B cell (primary cell): Measurements from ENCODE around the gene COX6A2. TPM values are rescaled to one million over a fixed set of nuclear protein-coding genes. Genes with fewer than 3 reads are reported as not detected.
A peak's percentile ranks its signal among the peaks of the same experiment; 100 is the strongest.

ENCODE experiments used
- ATAC-seq: fragments of 200-7000 bp; cut with Tn5 transposase; one replicate; pipeline ENCODE4 v1.10.0; 2021; ENCODE audit warnings: low read depth, mild to moderate bottlenecking, moderate number of reproducible peaks, moderate library complexity
- CTCF ChIA-PET: fragments of 350-600 bp; sonication (Branson Sonifier 250); formaldehyde crosslinking; loops from one replicate; lab custom pipeline; 2021; ENCODE audit warnings: antibody characterized with exemption, inconsistent platforms; lab: Charles Lee
- POLR2A ChIA-PET: fragments of 350-600 bp; sonication (Branson Sonifier 250); formaldehyde crosslinking; loops from one replicate; lab custom pipeline; 2021; ENCODE audit warnings: antibody characterized with exemption; lab: Charles Lee
- DNase-seq: peaks from one replicate; pipeline ENCODE4 v3.0.0; 2013
- H2AFZ ChIP-seq: 2 replicates; pipeline ENCODE4 v1.6.1; 2012; ENCODE audit warnings: mild to moderate bottlenecking, low read depth, low read length; ENCODE audit not compliant: insufficient read depth, poor library complexity, severe bottlenecking
- H3K27ac ChIP-seq, 2 donors: 1 replicate in 1 of 2; 2 replicates in 1 of 2; pipeline ENCODE4 v1.5.1; 2012 to 2013; ENCODE audit warnings: low read length in 2 of 2, mild to moderate bottlenecking in 2 of 2, moderate library complexity in 1 of 2
- H3K27me3 ChIP-seq, 4 experiments: fragments of 200-600 bp in 1 of 4; sonication (generic) in 1 of 4; replicated peaks in 1 of 4; 1 replicate in 2 of 4; 2 replicates in 2 of 4; pipeline versions ENCODE4 v1.6.1 to v1.7.0; 2013 to 2016; ENCODE audit warnings: low read length in 3 of 4, mild to moderate bottlenecking in 2 of 4, mixed read lengths in 1 of 4, moderate library complexity in 1 of 4; ENCODE audit not compliant: insufficient read depth in 4 of 4, control insufficient read depth in 3 of 4; ENCODE audit errors: control extremely low read depth in 1 of 4
- H3K36me3 ChIP-seq, 2 experiments: replicated peaks in 1 of 2; 1 replicate in 1 of 2; 2 replicates in 1 of 2; pipeline versions ENCODE4 v1.6.1 to v1.7.1; 2013; ENCODE audit warnings: low read length in 1 of 2; ENCODE audit not compliant: insufficient read depth in 2 of 2, control insufficient read depth in 1 of 2; ENCODE audit errors: control extremely low read depth in 1 of 2, extremely low read depth in 1 of 2
- H3K4me1 ChIP-seq, 2 donors: fragments of 200-600 bp in 1 of 2; sonication (generic) in 1 of 2; 1 replicate in 1 of 2; 2 replicates in 1 of 2; pipeline versions ENCODE4 v1.5.1 to v1.6.1; 2013 to 2017; ENCODE audit warnings: low read length in 2 of 2; ENCODE audit not compliant: control insufficient read depth in 2 of 2, insufficient read depth in 2 of 2
- H3K4me2 ChIP-seq: replicated peaks from 2 replicates; pipeline ENCODE3; 2012; ENCODE audit warnings: mild to moderate bottlenecking, low read depth, low read length; ENCODE audit not compliant: poor library complexity, severe bottlenecking
- H3K4me3 ChIP-seq, 5 experiments: fragments of 200-600 bp in 1 of 5; sonication (generic) in 1 of 5; 1 replicate in 3 of 5; 2 replicates in 2 of 5; pipeline versions ENCODE4 v1.5.1 to v1.7.0; 2011 to 2016; ENCODE audit warnings: low read length in 4 of 5, mild to moderate bottlenecking in 4 of 5, low read depth in 2 of 5, control low read depth in 1 of 5, moderate library complexity in 1 of 5; ENCODE audit not compliant: insufficient read depth in 1 of 5; ENCODE audit errors: control extremely low read depth in 1 of 5, extremely low read depth in 1 of 5
- H3K79me2 ChIP-seq: fragments of 200-600 bp; sonication (generic); one replicate; pipeline ENCODE4 v1.6.0; 2016; ENCODE audit warnings: low read length; ENCODE audit not compliant: control insufficient read depth, insufficient read depth
- H3K9ac ChIP-seq: fragments of 200-600 bp; sonication (generic); 2 replicates; pipeline ENCODE4 v1.6.1; 2017; ENCODE audit warnings: mild to moderate bottlenecking, low read length, moderate library complexity
- H3K9me3 ChIP-seq, 3 donors: one replicate each; pipeline versions ENCODE4 v1.6.1 to v1.7.1; 2013; ENCODE audit warnings: low read length in 2 of 3; ENCODE audit not compliant: control insufficient read depth in 2 of 3, insufficient read depth in 1 of 3; ENCODE audit errors: control extremely low read depth in 1 of 3
- H4K20me1 ChIP-seq: 2 replicates; pipeline ENCODE4 v1.6.0; 2012; ENCODE audit warnings: mild to moderate bottlenecking, low read length; ENCODE audit not compliant: insufficient read depth, control insufficient read depth, poor library complexity, severe bottlenecking
- H3K27ac Mint-ChIP-seq: one replicate; pipeline ENCODE4 v1.8.0; 2021; ENCODE audit warnings: mixed read lengths
- H3K27me3 Mint-ChIP-seq: one replicate; pipeline ENCODE4 v1.8.0; 2021; ENCODE audit warnings: mixed read lengths
- H3K4me1 Mint-ChIP-seq: one replicate; pipeline ENCODE4 v1.8.0; 2021; ENCODE audit warnings: mixed read lengths
- H3K4me3 Mint-ChIP-seq: one replicate; pipeline ENCODE4 v1.8.0; 2021; ENCODE audit warnings: mixed read lengths
- H3K9me3 Mint-ChIP-seq: one replicate; pipeline ENCODE4 v1.8.0; 2022; ENCODE audit warnings: mixed read lengths; ENCODE audit not compliant: insufficient read depth
- EZH2 ChIP-seq: IDR thresholded peaks from 2 replicates; pipeline ENCODE4 v1.6.1; 2012; ENCODE audit warnings: borderline replicate concordance, low read depth, mild to moderate bottlenecking, moderate library complexity, low read length; ENCODE audit not compliant: insufficient read depth, poor library complexity, severe bottlenecking
- WGBS: methylation state at CpG from one replicate; pipeline ENCODE4 v1.1.5; 2013; ENCODE audit warnings: missing lambda C conversion rate; ENCODE audit not compliant: insufficient coverage; 5-methylcytosine and 5-hydroxymethylcytosine counted together
- intact Hi-C: fragments of 100-400 bp; cut with micrococcal nuclease; formaldehyde crosslinking; loops from one replicate; pipeline ENCODE4 v1.10.0; 2022
- polyA plus RNA-seq: library from polyadenylated mRNA; depleted of rRNA; stranded (reverse); fragments of >200 nt; gene quantifications from 2 replicates; pipeline ENCODE4 v1.2.3, GENCODE V29; 2012
- total RNA-seq, 2 donors: library from RNA; stranded (reverse); fragments of 120-200 nt in 1 of 2; gene quantifications; 1 replicate in 1 of 2; 2 replicates in 1 of 2; pipeline versions ENCODE4 v1.2.3 to v1.2.4, GENCODE V29; 2013 to 2022
- TF ChIP-seq, protein P1 (sequence below): fragments of 200-600 bp; IDR thresholded peaks from one replicate; pipeline ENCODE4 v1.8.0; 2022; ENCODE audit warnings: antibody characterized with exemption, mild to moderate bottlenecking

COX6A2 gene
- total and polyA plus RNA-seq, 2 donors (not counting 1 experiment from before 2014, with no cell fraction given), result not detected

DNA sequence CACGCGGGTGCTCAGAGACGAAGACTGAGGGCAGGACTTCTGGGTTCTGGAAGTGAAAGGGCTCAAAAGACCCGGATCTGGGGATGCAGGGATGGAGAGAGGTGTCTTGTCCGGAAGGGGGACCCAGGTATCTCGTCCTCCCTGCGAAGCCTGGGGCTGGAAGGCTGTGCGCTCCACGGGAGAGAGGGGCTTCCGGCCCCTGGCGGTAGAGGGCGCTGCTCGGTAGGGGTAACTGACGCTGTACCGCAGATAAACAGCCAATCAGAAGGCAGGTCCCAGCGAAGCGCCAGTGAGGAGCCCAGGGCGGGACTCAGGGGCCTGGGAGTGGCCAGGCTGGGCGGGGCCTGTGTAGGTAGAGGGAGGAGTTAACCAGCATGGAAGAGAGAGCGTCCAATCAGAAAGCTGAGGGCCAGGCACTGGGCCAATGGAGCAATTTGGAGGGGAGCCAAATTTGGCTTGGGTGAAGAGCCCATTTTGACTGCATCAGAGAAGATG lies 44.6 kb upstream of the COX6A2 start:
- ATAC-seq (no peak), DNase-seq (peak; percentile 48)
- H3K79me2 ChIP-seq, result no peaks in the 10 kb centered on the region
- H3K4me1 ChIP-seq, result peaks cover 23 to 31% of the 10 kb centered on the region in 2 donors
- H3K27me3 ChIP-seq, result peaks cover 0 to 23% (median 11%) of the 10 kb centered on the region in 4 experiments
- no peak overlapping the region for H2AFZ ChIP-seq
- no peak overlapping the region for H3K9ac ChIP-seq
- POLR2A ChIA-PET, result no interaction called here
- peak overlapping the region; percentile 89 for H3K4me2 ChIP-seq
- no peaks in the 10 kb centered on the region for H4K20me1 ChIP-seq
- H3K4me1 Mint-ChIP-seq, result peaks cover 51% of the 10 kb centered on the region
- CTCF ChIA-PET, result no interaction called here
- 77% methylated on average over 20 of the region's 20 CpGs for WGBS
- intact Hi-C loops, result no loop called here
- H3K27ac ChIP-seq, result no peak overlapping the region
- H3K27me3 Mint-ChIP-seq, result peaks cover 3% of the 10 kb centered on the region
- H3K36me3 ChIP-seq, result no peaks in the 10 kb centered on the region
- H3K4me3 ChIP-seq, result no peak overlapping the region
- peak overlapping the region; percentile 86 for H3K4me3 Mint-ChIP-seq
- peak overlapping the region; percentile 32 for H3K27ac Mint-ChIP-seq
- no peaks in the 10 kb centered on the region for H3K9me3 Mint-ChIP-seq
- H3K9me3 ChIP-seq, result peaks cover 0 to 12% (median 0%) of the 10 kb centered on the region in 3 donors
- TF ChIP-seq, protein P1, sequence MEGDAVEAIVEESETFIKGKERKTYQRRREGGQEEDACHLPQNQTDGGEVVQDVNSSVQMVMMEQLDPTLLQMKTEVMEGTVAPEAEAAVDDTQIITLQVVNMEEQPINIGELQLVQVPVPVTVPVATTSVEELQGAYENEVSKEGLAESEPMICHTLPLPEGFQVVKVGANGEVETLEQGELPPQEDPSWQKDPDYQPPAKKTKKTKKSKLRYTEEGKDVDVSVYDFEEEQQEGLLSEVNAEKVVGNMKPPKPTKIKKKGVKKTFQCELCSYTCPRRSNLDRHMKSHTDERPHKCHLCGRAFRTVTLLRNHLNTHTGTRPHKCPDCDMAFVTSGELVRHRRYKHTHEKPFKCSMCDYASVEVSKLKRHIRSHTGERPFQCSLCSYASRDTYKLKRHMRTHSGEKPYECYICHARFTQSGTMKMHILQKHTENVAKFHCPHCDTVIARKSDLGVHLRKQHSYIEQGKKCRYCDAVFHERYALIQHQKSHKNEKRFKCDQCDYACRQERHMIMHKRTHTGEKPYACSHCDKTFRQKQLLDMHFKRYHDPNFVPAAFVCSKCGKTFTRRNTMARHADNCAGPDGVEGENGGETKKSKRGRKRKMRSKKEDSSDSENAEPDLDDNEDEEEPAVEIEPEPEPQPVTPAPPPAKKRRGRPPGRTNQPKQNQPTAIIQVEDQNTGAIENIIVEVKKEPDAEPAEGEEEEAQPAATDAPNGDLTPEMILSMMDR, result no peak
- TF ChIP-seq EZH2, result no peak

DNA sequence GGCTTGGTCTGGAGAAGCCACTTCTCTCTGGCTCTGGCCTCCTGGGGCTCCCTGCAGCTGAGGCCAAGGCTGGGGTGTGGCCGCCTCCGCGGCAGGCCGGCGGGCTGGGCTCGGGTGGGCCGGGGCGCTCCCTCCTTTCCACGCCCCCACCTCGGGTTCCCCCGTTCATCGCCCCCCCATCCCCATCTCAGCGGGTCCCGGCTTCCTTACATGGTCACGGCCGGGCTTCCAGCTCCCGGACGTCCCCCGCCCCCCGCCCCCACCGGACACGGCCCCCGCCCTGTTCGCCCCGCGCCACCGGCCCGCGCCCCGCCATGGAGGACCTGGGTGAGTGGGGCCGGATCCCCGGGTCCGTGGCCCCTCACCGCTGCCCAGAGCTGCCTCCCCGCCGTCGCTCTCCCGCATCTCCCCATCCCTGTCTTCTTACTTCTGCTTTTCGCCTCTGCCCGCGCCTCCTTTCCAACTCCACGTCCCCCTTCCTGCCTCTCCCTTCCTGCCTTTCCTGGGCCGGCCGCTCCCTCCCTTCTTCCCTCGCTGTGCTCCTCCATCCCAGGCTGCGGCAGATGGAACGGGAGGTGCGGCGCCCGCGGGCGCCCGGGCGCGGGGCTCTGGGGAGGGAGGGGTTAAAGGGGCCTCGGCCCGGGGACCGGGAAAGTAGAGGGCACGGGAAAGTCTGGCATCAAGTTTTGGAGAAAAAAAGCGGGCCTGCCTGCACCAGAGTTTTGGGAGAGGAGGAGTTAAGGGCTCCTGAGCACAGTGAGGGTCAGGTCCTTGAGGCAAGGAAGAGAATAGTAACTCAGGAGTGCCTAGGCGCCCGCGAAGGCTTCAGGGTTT lies 43.9 kb upstream of the COX6A2 start, which contains the start of gene TGFB1I1:
Gene TGFB1I1 (plus strand): TSS at position 278 of the 834 bp plus-strand sequence. CDS start 37 bp downstream, at position 315.
- ChIA-PET CTCF (interaction anchor here (1.2 kb wide), 1 partner anchor 12 kb away, joined by 5 read pairs; no protein-coding TSS in a partner anchor), POLR2A (interaction anchor here (0.6 to 1.0 kb wide), 2 partner anchors 13 to 213 kb away, joined by 3 to 5 read pairs; partner anchors contain the start of gene ARMC5)
- Mint-ChIP-seq H3K27ac (peak within 1 kb of the TSS; percentile 67), H3K9me3 (no peaks in the 10 kb centered on the region), H3K4me3 (peak within 1 kb of the TSS; percentile 86), H3K4me1 (peaks cover 52% of the 10 kb centered on the region), H3K27me3 (peaks cover 3% of the 10 kb centered on the region)
- Histone ChIP-seq H3K4me2 (peak within 1 kb of the TSS; percentile 89), H3K9me3 (peaks cover 0 to 12% (median 0%) of the 10 kb centered on the region in 3 donors), H3K36me3 (no peaks in the 10 kb centered on the region), H3K79me2 (no peaks in the 10 kb centered on the region), H3K4me3 (peak within 1 kb of the TSS in 4 of 5 experiments; percentile 28 to 47 (median 42)), H2AFZ (peak within 1 kb of the TSS; percentile 51), H4K20me1 (no peaks in the 10 kb centered on the region), H3K9ac (peak within 1 kb of the TSS; percentile 52), H3K27me3 (peaks cover 0 to 21% (median 11%) of the 10 kb centered on the region in 4 experiments), H3K27ac (no peak within 1 kb of the TSS), H3K4me1 (peaks cover 29% of the 10 kb centered on the region in 2 donors)
- DNase-seq (no peak), ATAC-seq (peak; percentile 37)
- WGBS, result 6% methylated on average over 36 of the region's 63 CpGs
- no peak for TF ChIP-seq EZH2
- TF ChIP-seq, protein P1, result no peak
- intact Hi-C loops, result no loop called here
